Fibroblast of the aortic adventitia (primary cell): ENCODE results near the gene PGLYRP3. TPM values are rescaled to one million over a fixed set of nuclear protein-coding genes. Genes with fewer than 3 reads are reported as not detected.

Experiments used
- DNase-seq: peaks from one replicate; pipeline ENCODE4 v3.0.0-alpha.2; 2010; ENCODE audit warnings: low read depth
- H3K4me3 ChIP-seq: 2 replicates; pipeline ENCODE4 v1.5.1; 2011; ENCODE audit warnings: low read depth, mild to moderate bottlenecking, control low read depth, low read length, moderate library complexity
- CTCF ChIP-seq: IDR thresholded peaks from 2 replicates; pipeline ENCODE4 v1.5.1; 2011; ENCODE audit warnings: mild to moderate bottlenecking, low read length, control low read depth, inconsistent platforms; ENCODE audit not compliant: insufficient read depth
- total RNA-seq: library from RNA; depleted of rRNA; stranded (reverse); fragments of >200 nt; gene quantifications from 2 replicates; pipeline ENCODE4 v1.2.3, GENCODE V29; 2012; ENCODE audit warnings: low replicate concordance

Gene PGLYRP3
- total RNA-seq, 1 donor, result not detected

GRCh38 chr1:153262462-153263157 lies 50.1 kb downstream of the PGLYRP3 start:
- no peak for DNase-seq
- TF ChIP-seq CTCF, result no peak
- no peak overlapping the region for H3K4me3 ChIP-seq

DNA sequence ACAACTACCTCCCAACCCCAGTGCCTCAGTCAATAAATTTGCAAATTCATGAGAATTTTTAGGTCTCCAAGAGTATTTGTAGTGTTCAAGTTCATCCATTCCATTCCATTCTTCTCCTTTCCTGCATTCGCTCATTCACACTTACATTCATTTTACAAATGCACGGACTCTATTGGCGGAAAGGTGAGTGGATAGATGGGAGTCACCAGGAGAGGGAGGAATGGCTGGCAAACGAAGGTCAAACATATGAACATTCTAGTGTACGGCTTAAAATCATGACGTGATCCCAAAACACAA lies 50.7 kb downstream of the PGLYRP3 start:
- no peak for TF ChIP-seq CTCF
- H3K4me3 ChIP-seq, result peak overlapping the region; percentile 31
- no peak for DNase-seq

- no peak for TF ChIP-seq CTCF
- DNase-seq, result no peak
- peak overlapping the region; percentile 37 for H3K4me3 ChIP-seq
These were observed 51.3 kb downstream of the PGLYRP3 start for GRCh38 chr1:153261281-153262069.

- TF ChIP-seq CTCF, result no peak
- H3K4me3 ChIP-seq, result no peak overlapping the region
- no peak for DNase-seq
These were observed 52.0 kb downstream of the PGLYRP3 start for GRCh38 chr1:153260585-153261280.

DNA sequence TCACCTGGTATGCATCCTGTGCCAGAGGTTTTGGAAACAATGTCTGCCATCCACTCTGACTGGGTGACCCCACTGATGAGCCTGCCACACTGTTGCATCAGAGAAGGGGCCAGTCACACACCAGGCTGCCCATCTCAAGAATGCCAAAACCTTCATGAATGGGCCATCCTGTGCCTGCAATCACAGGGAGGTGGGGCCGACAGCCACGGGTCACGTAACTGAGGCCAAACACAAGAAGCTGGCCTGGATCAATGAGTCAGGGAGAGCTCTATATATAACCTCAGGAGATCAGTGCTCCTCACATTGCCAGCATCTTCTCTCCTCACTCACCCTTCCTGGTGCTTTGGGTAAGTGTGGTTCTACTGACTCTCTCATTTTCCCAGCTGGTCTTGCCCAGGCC lies 53.4 kb downstream of the PGLYRP3 start, which contains the start of gene LORICRIN:
Gene LORICRIN, plus strand, starts transcription at position 301 of the 400 bp plus-strand sequence. CDS start 1,263 bp downstream, outside the sequence.
- no peak for DNase-seq
- no peak for TF ChIP-seq CTCF
- H3K4me3 ChIP-seq, result no peak within 1 kb of the TSS

DNA sequence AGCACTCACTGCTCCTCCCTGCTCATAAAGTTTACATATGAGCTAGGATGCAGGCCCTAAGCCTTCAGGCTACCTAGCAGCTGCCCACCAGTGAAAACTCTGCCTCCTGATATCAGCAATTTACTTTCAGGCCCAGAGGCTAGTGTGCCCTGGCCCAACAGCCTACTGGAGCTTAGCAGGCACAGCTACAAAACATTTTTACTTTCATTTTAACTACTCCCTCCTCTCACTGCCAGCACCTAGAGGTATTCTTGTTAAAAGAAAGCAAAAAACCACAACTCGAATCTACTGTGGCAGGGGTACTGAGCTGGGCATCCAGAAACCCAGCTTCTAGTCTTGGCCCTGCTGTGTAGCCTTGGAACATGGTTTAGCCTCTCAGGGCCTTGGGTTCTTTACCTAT lies 59.1 kb downstream of the PGLYRP3 start:
- no peak for DNase-seq
- H3K4me3 ChIP-seq, result no peak overlapping the region
- TF ChIP-seq CTCF, result no peak
